Tongue (tissue), 2 donors: ENCODE results near the gene KCNK15. TPM values are rescaled to one million over a fixed set of nuclear protein-coding genes. Genes with fewer than 3 reads are reported as not detected.

Experiments
- DNase-seq: peaks from one replicate; pipeline ENCODE4 v3.0.0-alpha.2; 2015
- total RNA-seq: library from RNA; depleted of rRNA; stranded (reverse); fragments of >200 nt; gene quantifications from one replicate; pipeline ENCODE4 v1.2.3, GENCODE V29; 2014

KCNK15 gene
- total RNA-seq, 1 donor from 2014 or later = 0.41 TPM

DNA sequence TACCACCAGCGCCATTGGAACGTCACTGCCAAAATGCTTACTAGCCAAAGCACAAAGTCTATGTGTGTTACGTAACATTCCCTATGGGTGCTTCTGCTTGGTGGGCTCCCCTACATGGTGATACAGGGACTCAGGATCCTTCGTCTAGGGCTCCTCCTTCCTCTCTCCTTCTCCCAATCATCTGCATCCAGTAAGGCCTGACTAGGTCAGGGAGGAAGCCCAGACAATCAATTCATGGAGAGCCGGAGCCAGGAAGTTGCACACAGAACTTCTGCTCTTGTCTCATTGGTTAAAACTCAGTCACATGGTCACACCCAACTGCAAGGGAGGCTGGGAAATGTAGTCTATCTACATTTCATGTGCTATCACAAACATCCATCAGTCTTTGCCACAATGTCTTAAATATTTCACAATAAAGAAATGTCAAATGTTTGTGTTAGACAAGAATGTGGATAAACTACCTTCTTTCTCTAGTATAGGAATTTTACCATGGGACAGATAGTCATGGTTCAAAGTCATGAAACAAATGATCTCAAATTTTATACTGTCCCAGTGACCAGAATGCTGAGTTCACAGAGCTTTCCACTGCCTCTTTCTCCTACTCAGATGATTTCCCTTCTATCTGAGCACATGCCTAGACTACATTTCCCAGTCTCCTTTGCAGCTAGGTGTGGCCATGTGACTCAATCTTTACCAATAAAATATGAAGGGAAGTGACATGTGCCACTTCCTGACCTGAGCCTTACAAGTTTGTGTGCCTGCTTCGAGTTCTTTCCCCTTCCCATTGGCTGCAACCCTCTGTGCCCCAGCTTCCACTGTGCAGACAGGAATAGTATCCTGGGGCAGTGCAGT, 9.3 kb upstream of the KCNK15 start:
- DNase-seq = peak; percentile 74

DNA sequence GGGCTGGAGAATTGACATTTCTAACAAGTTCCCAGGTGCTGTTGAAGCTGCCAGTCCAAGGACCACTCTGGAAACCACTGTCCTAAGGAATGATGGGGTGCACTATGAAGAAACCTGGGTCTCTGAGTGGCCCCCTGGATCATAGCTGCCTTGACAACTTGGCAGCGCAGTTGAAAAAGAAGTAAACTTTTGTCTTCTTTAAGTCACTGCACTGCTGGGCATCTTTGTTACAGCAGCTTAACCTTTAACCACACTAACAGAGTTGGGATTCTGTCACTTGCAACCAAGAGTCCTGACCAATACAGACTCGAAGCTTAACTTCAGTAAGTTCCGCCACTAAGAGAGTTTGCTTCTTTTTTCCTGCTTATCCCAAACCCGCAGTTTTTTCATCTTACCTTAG, 8.5 kb upstream of the KCNK15 start:
- no peak for DNase-seq

DNA sequence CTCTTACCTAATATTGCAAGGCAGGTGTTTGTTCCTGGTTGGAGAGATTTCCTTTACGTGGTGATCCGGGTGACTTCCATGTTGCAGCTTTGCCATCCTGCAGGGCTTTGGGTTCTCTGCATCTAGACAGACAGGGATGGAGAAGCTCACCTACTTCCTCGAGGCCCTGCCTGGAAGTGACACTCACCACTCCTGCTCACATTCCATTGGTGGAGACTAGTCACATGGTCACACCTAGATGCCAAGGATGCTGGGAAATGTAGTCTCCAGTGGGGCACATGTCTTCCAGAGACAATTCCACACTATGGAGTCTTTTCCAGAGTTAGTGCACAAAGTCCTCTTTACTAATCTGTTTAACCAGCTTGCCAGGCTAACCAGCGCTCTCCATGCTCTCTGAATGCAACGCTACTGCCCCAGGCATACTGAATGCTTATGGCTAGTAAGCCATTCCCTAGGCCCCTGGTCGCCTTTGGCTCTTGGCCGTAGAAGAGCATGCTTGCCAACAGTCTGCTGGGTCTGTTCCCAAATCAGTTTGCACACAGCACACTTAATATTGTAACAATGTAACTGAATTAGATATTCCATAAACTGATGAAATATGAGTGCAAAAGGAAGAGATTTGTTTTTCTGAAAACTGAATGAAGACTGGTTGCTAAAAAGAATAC, 6.7 kb upstream of the KCNK15 start:
- peak; percentile 85 for DNase-seq

DNA sequence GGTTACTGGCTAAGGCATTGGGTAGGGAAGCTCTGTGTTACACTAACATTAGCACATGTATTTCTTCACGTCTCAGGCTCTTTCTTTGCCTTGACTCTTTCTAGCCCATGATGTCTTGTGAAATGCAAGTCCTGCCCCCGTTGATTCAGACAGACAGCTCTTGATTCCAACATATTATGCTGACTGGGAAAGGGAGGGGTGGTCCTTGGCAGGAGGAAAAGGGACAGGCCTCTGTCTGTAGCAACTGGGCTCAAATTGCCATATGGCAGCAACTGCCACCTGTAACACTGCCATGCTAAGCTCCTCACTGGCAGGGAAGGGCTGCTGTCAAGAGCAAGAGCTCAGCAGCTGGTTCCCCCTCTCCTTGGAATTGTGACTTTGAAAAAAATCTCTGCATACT, 5.7 kb upstream of the KCNK15 start:
- peak; percentile 84 for DNase-seq

DNA sequence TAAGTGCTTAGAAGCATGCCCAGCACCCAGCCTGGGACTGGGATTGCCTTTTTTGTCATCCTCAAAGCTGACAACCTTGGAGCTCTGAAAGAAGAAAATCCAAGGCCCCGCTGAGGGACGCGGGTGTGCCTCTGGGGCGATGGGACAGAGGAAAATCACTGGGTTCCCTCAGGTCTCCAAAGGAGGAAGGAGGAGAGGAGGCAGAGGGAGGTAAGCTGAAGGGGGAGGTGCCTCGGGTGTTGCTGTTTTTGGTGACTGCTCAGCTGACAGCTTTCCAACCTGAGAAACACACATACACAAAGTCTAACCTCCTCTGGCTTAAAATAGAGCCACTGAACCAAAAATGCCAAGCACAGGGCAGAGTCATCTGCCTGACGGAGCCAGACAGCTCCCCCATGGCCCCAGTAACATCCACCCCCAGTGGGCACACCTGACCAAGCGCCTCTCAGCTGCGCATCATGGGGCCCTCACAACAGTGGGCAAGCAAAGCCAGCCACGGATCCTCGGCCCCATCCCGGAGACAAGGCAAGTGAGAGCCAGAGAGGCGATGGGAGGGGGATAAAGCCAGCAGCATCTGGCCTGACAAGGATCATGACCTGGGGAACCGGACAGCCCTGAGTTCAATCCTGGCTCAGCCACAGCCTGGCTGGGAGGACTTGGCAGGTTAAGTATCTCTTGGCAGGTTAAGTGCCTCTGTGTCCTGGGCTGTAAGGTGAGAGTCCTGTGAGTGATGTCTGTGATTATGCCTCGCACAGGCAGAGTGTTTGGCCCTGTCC, 3.2 kb upstream of the KCNK15 start:
- no peak for DNase-seq

DNA sequence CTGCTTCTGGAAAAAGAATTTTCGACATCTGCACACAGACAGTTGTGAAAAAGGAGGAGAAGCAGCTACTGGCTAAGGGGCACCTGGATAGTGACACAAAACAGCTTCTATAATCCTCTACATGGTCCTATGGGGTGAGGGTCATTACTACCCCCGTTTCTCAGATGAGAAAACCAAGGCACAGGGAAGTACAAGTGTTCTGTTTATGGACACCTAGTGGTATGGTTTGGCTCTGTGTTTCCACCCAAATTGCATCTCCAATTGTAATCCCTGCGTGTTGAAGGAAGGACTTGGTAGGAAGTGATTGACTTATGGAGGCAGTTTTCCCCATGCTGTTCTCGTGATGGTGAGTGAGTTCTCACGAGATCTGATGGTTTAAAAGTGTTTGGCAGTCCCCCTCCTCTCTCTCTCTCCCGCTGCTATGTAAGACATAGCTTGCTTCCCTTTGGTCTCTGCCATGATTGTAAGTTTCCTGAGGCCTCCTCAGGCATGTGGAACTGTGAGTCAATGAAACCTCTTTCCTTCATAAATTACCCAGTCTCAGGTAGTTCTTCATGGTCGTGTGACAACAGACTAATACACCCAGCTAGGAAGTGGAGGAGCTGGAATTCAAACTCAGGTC, 2.5 kb upstream of the KCNK15 start:
- no peak for DNase-seq

DNA sequence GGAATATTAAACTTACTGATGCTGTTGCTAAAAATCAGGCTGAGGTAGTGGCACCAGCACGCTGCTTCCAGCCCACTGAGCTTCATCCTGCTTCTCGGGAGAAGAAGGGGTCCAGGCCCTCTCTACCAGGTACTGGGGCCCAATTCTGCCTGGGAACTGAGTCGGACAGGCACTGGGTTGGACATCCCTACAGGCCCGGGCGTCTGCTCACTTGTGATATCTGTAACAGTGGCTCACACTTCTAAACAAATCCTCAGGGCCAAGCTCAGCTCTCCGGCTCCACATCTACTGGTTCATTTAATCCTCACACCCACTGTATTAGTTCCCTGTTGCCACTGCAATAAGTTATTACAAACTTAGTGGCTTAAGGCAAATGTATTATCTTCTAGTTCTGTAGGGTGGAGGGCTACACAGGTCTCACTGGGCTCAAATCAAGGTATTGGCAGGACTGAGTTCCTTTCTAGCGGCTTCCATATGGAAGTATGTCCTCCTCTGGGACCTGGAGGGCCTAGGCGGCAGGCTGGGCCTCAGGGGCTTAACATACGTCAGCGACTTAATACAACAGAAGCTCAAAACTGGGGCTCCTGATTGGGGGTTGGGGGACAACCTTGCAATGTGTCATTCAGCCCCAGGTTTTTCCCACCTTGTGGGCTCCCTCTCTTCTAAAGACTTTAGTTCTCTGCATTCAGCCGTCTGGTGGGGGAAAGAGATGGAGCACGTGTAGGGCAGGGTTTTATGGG, 1.6 kb upstream of the KCNK15 start:
- DNase-seq = no peak

DNA sequence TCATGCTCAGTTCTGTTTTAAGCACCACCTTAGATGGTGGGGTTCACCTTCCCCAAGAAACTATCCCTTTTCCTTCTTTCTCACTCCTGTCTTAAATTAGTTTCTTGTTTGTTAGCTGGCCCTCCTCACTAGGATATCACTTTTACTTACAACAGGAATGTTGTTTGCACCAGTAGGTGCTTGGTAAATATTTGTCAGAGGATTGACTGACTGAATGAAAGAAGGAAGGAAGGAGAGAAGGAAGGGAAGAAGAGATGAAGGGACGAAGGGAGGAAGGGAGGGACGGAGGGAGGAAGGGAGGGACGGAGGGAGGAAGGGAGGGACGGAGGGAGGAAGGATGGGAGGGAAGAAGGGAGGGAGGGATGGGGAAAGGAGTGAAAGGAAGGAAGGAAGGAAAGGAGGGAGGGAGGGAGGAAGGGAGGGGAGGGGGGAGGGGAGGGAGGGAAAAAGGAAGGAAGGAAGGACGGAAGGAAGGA, 505 bp upstream of the KCNK15 start:
- no peak for DNase-seq

DNA sequence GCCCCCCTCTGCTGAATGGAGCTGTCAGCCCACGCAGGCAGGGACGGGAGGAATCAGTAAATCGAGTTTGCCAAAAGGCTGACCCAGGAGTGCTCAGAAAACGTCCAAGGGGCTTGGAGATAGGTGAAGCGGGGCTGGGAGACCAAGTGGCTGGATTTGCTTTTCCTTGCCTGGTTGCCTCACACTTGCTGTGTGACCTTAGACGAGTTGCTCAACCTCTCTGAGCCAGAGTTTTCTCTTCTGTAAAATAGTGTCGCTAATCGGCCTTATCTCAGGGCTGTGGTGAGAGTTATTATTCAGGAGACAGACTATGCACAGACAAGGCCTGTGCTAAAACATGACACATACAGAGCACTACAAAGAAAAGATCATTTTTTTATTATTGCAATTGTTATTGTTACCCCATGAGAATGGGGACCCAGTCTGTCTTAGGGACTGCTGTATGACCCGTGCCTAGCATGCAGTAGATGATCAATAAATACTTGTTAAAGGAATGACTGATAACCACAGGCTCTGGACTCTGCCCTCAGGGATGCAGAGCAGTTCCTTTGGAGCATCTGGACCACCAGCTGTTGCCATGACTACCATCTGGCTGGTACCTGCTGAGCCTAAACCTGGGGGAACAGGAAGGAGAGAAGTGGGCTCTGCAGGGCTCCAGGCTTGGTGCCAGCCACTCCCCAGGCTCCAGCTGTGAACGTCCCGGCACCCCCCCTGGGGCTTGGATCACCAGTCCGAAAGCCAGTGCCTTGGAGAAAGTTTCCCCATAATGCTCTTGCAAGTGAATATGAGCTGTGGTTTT, 901 bp downstream of the KCNK15 start:
- no peak for DNase-seq

DNA sequence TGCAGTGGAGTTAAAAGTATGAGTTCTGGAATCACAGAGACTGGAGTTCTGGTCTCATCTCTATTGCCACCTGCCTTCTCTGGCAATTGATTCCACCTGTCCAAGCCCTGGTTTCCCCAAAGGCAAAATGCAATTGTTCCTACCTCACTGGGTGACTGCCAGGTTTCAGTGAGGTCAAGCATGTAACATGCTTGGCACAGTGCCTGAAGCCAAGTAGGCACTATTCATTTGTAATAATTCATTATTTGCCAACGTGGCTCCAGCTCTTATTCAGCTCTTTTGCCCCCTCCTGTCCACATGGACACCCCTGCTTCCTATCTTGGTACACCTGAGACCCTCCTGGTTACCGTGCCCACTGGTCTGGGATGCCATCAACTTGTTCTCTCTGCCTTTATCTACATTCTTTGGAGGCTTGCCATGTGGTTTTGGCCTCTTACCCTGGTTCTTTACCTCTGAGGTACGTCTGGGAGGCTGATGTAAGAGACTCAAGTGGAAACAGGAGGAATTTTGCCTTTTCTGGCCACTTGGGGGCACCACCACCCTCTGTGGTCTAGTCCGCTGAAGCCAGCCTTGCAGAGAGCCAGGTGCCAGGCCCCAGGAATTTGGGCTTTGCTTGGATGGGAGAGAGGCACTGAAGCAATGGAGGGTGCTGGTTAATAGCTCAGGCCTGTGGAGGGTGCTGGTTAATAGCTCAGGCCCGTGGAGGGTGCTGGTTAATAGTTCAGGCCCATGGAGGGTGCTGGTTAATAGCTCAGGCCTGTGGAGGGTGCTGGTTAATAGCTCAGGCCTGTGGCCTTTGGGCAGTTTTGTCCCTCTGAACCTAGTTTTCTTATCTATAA, 1.7 kb downstream of the KCNK15 start:
- DNase-seq = peak; percentile 86

DNA sequence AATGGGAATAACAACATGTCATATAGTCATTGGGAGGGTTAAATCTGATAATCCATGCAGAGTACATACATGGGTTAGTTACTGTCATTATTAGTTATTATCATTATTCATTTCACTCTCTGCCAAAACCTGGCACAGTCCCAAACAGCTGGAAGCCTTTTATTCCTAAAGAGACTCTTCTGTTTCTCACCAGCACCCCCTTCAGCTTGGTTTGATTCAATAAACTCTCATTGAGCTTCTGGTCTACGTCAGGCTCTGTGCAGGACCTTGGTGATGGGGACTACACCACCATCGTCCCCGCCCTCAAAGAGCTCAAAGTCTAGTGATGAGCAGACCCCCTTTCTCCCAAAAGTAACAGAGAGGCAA, 2.3 kb downstream of the KCNK15 start:
- peak; percentile 55 for DNase-seq

DNA sequence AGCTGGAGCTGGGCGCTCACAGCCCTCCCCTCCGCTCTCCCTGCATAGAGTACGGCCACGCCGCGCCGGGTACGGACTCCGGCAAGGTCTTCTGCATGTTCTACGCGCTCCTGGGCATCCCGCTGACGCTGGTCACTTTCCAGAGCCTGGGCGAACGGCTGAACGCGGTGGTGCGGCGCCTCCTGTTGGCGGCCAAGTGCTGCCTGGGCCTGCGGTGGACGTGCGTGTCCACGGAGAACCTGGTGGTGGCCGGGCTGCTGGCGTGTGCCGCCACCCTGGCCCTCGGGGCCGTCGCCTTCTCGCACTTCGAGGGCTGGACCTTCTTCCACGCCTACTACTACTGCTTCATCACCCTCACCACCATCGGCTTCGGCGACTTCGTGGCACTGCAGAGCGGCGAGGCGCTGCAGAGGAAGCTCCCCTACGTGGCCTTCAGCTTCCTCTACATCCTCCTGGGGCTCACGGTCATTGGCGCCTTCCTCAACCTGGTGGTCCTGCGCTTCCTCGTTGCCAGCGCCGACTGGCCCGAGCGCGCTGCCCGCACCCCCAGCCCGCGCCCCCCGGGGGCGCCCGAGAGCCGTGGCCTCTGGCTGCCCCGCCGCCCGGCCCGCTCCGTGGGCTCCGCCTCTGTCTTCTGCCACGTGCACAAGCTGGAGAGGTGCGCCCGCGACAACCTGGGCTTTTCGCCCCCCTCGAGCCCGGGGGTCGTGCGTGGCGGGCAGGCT, 4.6 kb downstream of the KCNK15 start:
- DNase-seq = no peak

DNA sequence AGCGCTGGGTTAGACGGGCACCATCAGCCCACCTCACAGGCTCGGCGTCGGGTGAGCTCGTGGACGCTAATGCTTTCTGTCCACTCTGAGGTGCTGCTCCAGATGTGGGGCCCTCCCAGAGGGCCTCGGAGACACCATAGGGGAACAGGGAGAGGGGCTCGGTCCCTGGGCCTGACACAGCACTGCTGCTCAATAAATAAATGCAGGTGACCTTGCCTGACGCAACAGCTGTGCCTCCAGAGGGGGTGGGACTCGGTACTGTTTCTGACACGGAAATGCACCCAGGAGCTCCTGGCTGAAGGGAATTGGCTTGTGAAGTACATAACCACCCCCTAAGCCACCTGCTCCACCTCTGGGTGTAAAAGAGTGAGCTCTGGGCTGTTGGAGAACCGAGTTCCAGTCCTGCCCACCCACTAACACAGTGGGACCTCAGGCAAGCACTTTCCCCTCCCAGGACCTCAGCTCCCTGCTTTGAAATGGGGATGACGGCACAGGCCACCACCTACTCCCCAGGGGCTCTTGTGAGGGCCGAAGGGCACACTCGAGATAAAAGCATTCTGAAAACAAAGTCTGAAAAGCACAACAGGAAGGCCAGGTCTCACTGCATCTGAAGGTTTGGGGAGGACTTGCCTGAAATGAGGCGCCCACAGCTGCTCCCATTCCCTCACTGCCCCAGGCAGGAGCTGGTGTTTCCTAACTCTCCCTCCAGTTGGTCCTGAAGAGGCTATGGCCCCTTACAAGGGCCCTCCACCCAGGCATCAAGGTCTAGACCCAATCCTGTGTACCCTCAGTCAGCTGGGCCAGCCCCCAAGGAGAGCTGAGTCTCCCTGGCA, 6.7 kb downstream of the KCNK15 start:
- no peak for DNase-seq

DNA sequence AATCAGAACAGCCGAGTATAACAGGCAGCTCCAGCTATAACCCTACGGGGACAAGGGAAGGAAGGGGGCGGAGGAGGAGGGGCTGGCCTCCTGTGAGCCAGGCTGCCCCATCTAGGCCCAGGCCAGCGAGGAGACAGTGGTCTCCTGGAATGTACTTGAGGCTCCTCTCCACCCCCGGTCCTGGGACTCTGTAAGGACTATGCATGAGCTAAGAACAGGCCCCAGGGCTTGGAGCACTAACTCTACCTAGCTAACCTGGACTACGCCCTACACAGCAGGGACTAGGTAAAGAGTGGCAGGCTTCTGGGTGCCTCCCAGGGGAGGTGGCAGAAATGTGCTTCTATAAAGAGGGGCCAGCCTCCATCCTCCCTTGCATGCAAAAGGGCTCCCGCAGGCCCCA, 8.9 kb downstream of the KCNK15 start:
- no peak for DNase-seq

DNA sequence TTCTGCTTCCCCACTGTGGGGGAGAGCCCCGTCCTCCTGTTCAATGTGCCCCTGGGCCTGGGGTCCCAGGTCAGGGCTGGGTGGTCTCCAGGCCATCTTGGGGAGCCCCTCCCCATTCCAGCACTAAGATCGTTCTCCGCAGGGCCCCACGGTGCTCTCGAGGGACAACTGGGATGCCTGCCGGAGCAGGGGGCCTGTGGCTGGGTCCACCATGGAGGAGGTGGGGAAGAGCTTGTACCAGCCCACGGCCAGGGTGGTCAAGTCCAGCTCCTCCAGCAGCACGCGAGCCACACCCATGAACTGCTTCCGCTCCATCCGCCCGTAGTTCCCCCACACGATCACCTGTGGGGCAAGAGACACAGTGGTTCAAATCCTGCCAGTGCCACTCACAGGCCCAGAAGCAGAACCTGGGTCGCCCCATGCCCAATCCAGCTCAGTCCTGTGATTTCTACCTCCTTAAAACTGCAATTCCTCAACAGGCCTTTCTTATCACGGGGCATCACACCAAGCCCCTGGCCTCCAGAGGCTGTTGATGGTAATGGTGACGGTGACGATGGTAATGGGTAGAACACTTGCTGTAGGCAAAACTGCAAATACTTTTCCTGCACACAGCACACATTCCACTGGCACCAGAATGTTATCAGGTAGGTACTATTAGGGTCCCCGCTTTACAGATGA, 10.5 kb downstream of the KCNK15 start:
- DNase-seq = no peak

DNA sequence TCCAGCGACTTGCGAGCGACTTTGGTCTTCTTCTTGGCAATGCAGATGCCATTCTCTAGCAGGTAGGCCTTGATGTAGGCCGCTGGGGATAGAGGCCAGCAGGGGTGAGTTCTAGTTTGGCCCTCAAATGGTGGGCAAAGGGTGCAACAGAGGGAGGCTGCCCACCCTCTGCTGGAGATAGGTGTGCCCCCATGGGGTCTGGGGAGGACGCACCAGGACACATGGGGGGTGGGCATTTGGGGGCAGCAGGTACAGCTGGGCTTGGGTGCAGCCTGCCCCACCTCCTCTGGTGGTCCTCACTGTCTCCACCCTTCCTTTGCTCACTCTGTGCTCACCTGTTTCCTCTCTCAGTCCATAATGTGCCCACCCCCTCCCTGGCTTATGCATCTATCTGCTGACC, 11.3 kb downstream of the KCNK15 start:
- DNase-seq = no peak

DNA sequence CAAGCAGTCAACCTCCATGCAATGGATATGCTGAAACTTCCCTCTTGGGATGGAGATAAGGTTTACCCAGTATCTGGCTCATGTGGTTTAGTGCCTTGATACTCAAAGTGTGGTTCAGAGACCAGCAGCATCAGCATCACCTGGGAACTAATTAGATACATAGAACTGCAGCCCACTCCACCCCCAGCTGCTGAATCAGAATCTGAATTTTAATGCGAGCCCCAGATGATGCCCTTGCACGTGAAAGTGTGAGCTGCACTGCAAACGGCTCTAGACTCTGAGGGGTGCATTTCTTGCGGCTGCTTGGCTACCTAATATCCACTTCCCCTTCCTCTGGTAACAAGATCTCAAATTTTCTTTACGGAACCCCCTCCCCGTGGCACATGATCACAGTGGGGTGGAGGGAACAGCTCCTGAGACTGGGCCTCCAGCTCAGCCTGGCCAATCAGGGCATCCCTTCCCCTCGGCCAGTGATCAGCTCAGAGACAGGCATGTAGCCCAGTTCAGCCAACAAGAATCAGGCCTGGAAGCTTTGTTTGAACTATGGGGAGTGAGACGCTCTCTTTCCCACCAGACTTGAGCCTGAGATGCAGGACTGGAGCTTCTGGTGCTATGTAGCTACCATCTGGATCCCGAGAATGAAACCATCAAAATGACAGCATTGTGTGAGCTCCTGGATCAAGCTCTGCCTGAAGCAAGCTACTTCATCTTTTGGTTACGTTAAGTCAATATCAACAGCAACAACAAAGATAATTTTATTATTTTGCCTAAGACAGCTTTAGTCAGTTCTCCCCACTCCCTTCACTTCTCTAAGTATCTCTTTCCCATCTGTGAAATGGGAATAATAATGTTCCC, 12.8 kb downstream of the KCNK15 start:
- no peak for DNase-seq
